Esophagus muscularis mucosa (tissue), 4 donors: Measurements from ENCODE around the gene NAT14. TPM values are rescaled to one million over a fixed set of nuclear protein-coding genes. Genes with fewer than 3 reads are reported as not detected.

Source experiments
- DNase-seq: peaks from one replicate; pipeline ENCODE4 v3.0.0-alpha.2; 2017; ENCODE audit errors: extremely low spot score
- H3K27ac ChIP-seq, 4 donors: fragments of 200-600 bp; sonication (generic); replicated peaks in 1 of 4; 1 replicate in 3 of 4; 2 replicates in 1 of 4; pipeline ENCODE4 v1.5.1; 2016 to 2019; ENCODE audit warnings: mild to moderate bottlenecking in 1 of 4
- H3K27me3 ChIP-seq, 4 donors: fragments of 200-600 bp; sonication (generic); one replicate each; pipeline versions ENCODE4 v1.5.1 to v1.6.0; 2016 to 2019
- H3K36me3 ChIP-seq, 4 donors: fragments of 200-600 bp; sonication (generic); one replicate each; pipeline ENCODE4 v1.5.1; 2016 to 2019
- H3K4me1 ChIP-seq, 4 donors: fragments of 200-600 bp; sonication (generic); one replicate each; pipeline ENCODE4 v1.5.1; 2016 to 2019
- H3K4me3 ChIP-seq, 4 donors: fragments of 200-600 bp; sonication (generic); 1 replicate in 2 of 4; 2 replicates in 2 of 4; pipeline ENCODE4 v1.5.1; 2016 to 2019; ENCODE audit warnings: mild to moderate bottlenecking in 4 of 4, moderate library complexity in 1 of 4
- H3K9me3 ChIP-seq, 4 donors: fragments of 200-600 bp; sonication (generic); 1 replicate in 3 of 4; 2 replicates in 1 of 4; pipeline ENCODE4 v1.5.1; 2016 to 2019
- CTCF ChIP-seq, 3 experiments: fragments of 200-600 bp in 2 of 3; fragments of 450-650 bp in 1 of 3; sonication (generic) in 2 of 3; IDR thresholded peaks; one replicate each; pipeline ENCODE4 v1.5.1; 2017 to 2019; ENCODE audit warnings: antibody characterized with exemption in 3 of 3, mild to moderate bottlenecking in 2 of 3, moderate library complexity in 1 of 3
- EP300 ChIP-seq: sonication (generic); formaldehyde crosslinking; IDR thresholded peaks from one replicate; pipeline ENCODE4 v1.6.1; 2017; ENCODE audit warnings: antibody characterized with exemption
- POLR2A ChIP-seq: fragments of 450-650 bp; IDR thresholded peaks from one replicate; pipeline ENCODE4 v1.6.1; 2017; ENCODE audit warnings: antibody characterized with exemption, moderate library complexity, mild to moderate bottlenecking, low read depth
- POLR2AphosphoS5 ChIP-seq, 2 donors: sonication (generic); formaldehyde crosslinking; IDR thresholded peaks; one replicate each; pipeline ENCODE4 v1.6.1; 2017; ENCODE audit warnings: antibody characterized with exemption in 2 of 2
- WGBS: methylation state at CpG from one replicate; pipeline ENCODE4 v1.1.5; 2018; 5-methylcytosine and 5-hydroxymethylcytosine counted together
- intact Hi-C: fragments of 100-400 bp; cut with DNase I; formaldehyde crosslinking; loops from one replicate; pipeline ENCODE4 v1.15.1; 2023
- total RNA-seq, 4 donors: library from RNA; depleted of rRNA; stranded (reverse); fragments of >200 nt; gene quantifications; one replicate each; pipeline versions ENCODE4 v1.1.0 to v1.2.1, GENCODE V29; 2016

NAT14 gene
- total RNA-seq, 4 donors from 2014 or later = 5.8 to 14.2 (median 10.2) TPM

DNA sequence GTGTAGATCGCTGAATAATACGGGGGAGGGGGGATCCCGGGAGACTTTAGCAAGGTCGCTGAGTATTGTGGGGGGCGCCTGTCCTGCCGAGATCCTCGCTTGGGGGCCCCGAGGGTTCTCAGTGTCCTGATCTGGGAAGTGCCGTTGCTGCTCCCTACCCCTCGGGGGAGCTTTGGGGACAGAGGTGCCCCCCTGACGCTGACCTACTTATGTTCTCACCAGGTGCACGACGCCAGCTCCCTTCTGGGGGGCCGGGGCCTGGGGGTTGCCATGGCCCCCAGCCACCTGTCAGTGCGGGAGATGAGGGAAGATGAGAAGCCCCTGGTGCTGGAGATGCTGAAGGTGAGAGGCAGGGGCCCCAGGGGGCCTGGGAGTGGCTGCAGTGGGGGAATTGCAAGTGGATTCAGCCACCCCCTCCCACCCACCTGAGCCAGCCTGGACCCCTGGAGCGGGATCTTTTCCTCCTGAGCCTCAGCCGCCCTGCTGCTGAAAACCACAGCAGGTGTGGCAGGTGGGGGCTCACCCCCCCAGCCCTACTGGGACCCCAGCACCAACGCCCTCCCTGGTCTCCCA, 537 bp downstream of the NAT14 start:
- Histone ChIP-seq H3K4me1 (peaks cover 50 to 76% (median 72%) of the 10 kb centered on the region in 4 donors), H3K36me3 (peaks cover 18 to 33% (median 27%) of the 10 kb centered on the region in 4 donors), H3K4me3 (peak overlapping the region; percentile 58 to 73 (median 66)), H3K27me3 (no peaks in the 10 kb centered on the region), H3K27ac (peak overlapping the region; percentile 93 to 98 (median 96)), H3K9me3 (no peaks in the 10 kb centered on the region)
- DNase-seq = no peak
- intact Hi-C loops = no loop called here
- 28% methylated on average over 15 of the region's 18 CpGs for WGBS
- TF ChIP-seq CTCF (IDR thresholded peaks at IDR 0.05) (no peak), POLR2A (no peak), POLR2AphosphoS5 (IDR thresholded peaks at IDR 0.05) (no peak), EP300 (no peak)

- peaks cover 53 to 84% (median 80%) of the 10 kb centered on the region in 4 donors for H3K4me1 ChIP-seq
- DNase-seq = no peak
- WGBS = 56% methylated on average over 30 of the region's 53 CpGs
These were observed 1.3 kb downstream of the NAT14 start for GRCh38 chr19:55486043-55486970.

DNA sequence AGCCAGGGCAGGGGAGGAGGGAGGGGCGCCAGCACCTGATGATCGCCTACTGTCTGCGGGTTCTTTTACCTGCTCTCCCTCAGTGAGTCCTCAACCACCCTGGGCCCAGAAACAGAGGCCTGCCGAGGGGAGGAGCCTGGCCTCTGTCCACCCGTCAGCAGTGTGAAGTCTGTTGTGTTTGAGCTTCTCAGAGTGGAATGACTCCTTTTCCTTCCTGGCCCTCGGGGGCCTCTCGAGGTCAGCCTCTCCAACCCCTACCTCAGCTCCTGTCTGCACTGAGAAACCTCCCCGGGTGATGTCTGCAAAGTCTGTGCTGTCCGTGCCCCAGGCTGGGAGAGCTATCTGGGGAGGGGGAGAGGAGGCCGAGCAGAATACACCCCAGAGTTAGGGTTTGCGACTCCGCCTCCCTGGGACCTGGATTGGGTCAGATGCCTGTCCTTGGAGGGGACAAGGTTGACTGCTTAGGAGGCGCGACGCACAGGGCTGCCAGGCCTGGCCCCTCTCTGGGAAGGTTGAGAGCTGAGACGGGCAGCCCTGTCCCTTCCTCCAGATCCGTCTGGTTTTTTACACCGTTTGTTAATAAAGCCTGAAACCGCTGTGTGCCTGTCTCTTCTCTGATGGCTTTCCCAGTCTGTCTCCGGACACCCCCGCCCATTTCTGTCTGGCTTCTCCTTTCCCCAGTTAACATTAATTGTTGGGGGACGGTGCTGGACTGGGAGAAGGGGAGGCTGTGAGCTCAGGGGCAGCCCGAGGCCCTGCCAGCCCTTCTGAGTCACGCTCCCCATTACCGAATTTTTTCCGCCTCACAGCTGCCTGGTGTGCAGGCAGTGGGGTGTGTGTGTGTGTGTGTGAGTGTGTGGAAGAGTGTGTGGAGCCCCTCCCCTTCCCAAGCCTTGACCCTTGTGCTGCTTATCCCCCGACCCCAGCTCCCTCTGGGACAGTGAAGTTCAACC, 2.3 kb downstream of the NAT14 start:
- 21% methylated on average over 27 of the region's 27 CpGs for WGBS
- intact Hi-C loops = no loop called here
- Histone ChIP-seq H3K27me3 (no peaks in the 10 kb centered on the region), H3K27ac (peak overlapping the region; percentile 93 to 98 (median 96)), H3K4me3 (peak overlapping the region; percentile 21 to 44 (median 30)), H3K4me1 (peaks cover 58 to 93% (median 89%) of the 10 kb centered on the region in 4 donors), H3K36me3 (peaks cover 11 to 18% (median 13%) of the 10 kb centered on the region in 4 donors), H3K9me3 (no peaks in the 10 kb centered on the region)
- TF ChIP-seq POLR2A (no peak), POLR2AphosphoS5 (IDR thresholded peaks at IDR 0.05) (peak; percentile 75 to 80)
- DNase-seq = no peak

More at GRCh38 chr19:55486043-55486970, 1.3 kb downstream of the NAT14 start:
- TF ChIP-seq CTCF (IDR thresholded peaks at IDR 0.05) = peak in 2 of 3 experiments; percentile 15 to 48
- TF ChIP-seq POLR2AphosphoS5 (IDR thresholded peaks at IDR 0.05) = peak in 1 of 2 donors; percentile 13
- TF ChIP-seq POLR2A = no peak
- Histone ChIP-seq H3K9me3 (no peaks in the 10 kb centered on the region), H3K4me3 (peak overlapping the region; percentile 21 to 44 (median 30)), H3K36me3 (peaks cover 18 to 27% (median 21%) of the 10 kb centered on the region in 4 donors), H3K27ac (peak overlapping the region; percentile 93 to 98 (median 96)), H3K27me3 (no peaks in the 10 kb centered on the region)
- intact Hi-C loops = no loop called here

- intact Hi-C loops = no loop called here
These were observed 3.1 kb downstream of the NAT14 start, which contains the start of gene SSC5D for GRCh38 chr19:55487924-55488687. TSS of gene SSC5D (plus strand) at chr19:55488436. CDS start at chr19:55488590, 154 bp downstream.

More at GRCh38 chr19:55487924-55488687, 3.1 kb downstream of the NAT14 start, which contains the start of gene SSC5D:
- DNase-seq = no peak
- no peaks in the 10 kb centered on the region for H3K27me3 ChIP-seq
- no peaks in the 10 kb centered on the region for H3K9me3 ChIP-seq
- TF ChIP-seq CTCF (IDR thresholded peaks at IDR 0.05) = no peak
- TF ChIP-seq POLR2A = no peak
- no peak for TF ChIP-seq EP300
- TF ChIP-seq POLR2AphosphoS5 (IDR thresholded peaks at IDR 0.05) = peak in 1 of 2 donors; percentile 6
- H3K36me3 ChIP-seq = peaks cover 3 to 9% (median 5%) of the 10 kb centered on the region in 4 donors
- peaks cover 59 to 100% (median 98%) of the 10 kb centered on the region in 4 donors for H3K4me1 ChIP-seq
- WGBS = 12% methylated on average over 5 of the region's 21 CpGs
- peak within 1 kb of the TSS; percentile 93 to 98 (median 96) for H3K27ac ChIP-seq
- H3K4me3 ChIP-seq = peak within 1 kb of the TSS; percentile 18 to 46 (median 41)
